Airway epithelial cell (primary cell): Measurements from ENCODE around the gene C1GALT1. TPM values are rescaled to one million over a fixed set of nuclear protein-coding genes. Genes with fewer than 3 reads are reported as not detected.

ENCODE experiments used
- total RNA-seq: library from RNA; depleted of rRNA; stranded (reverse); fragments of >200 nt; gene quantifications from 2 replicates; pipeline ENCODE4 v1.2.3, GENCODE V29; 2015

Gene C1GALT1
- 34.6 and 56.9 TPM in 2 replicates for total RNA-seq

GRCh38 chr7:7182156-7183060, at the start of gene C1GALT1:
C1GALT1 (plus strand) TSS chr7:7182544; CDS start chr7:7234320, 51,776 bp downstream.

